Astrocyte (in vitro differentiated cells and primary cell): ENCODE results near the gene PDE11A. TPM values are rescaled to one million over a fixed set of nuclear protein-coding genes. Genes with fewer than 3 reads are reported as not detected.

ENCODE experiments used
- DNase-seq: peaks from one replicate; pipeline ENCODE4 v3.0.0-alpha.2; 2010; ENCODE audit warnings: low read depth
- FAIRE-seq: peaks from 2 replicates; lab custom pipeline; 2011; peaks lifted over from hg19 to GRCh38; lab: Jason Lieb, UNC
- H2AFZ ChIP-seq: 2 replicates; pipeline ENCODE4 v1.6.0; 2012; ENCODE audit warnings: low read depth, low read length, inconsistent platforms
- H3K27ac ChIP-seq: 2 replicates; pipeline ENCODE4 v1.5.1; 2011; ENCODE audit warnings: low read depth, low read length, inconsistent platforms
- H3K27me3 ChIP-seq: 2 replicates; pipeline ENCODE4 v1.6.0; 2011; ENCODE audit warnings: low read length, inconsistent platforms; ENCODE audit not compliant: insufficient read depth
- H3K36me3 ChIP-seq: 2 replicates; pipeline ENCODE4 v1.5.1; 2011; ENCODE audit warnings: low read length, inconsistent platforms; ENCODE audit not compliant: insufficient read depth
- H3K4me1 ChIP-seq: 2 replicates; pipeline ENCODE4 v1.5.1; 2011; ENCODE audit warnings: low read length, inconsistent platforms; ENCODE audit not compliant: insufficient read depth
- H3K4me2 ChIP-seq: 2 replicates; pipeline ENCODE4 v1.6.0; 2012; ENCODE audit warnings: low read length, inconsistent platforms
- H3K4me3 ChIP-seq: 2 replicates; pipeline ENCODE4 v1.5.1; 2011; ENCODE audit warnings: low read depth, mild to moderate bottlenecking, low read length, inconsistent platforms; ENCODE audit not compliant: insufficient read depth
- H3K79me2 ChIP-seq: 2 replicates; pipeline ENCODE4 v1.6.0; 2012; ENCODE audit warnings: mild to moderate bottlenecking, low read length, inconsistent platforms; ENCODE audit not compliant: insufficient read depth
- H3K9ac ChIP-seq: 2 replicates; pipeline ENCODE4 v1.6.0; 2012; ENCODE audit warnings: mild to moderate bottlenecking, low read length, inconsistent platforms
- H3K9me3 ChIP-seq: 2 replicates; pipeline ENCODE4 v1.5.1; 2012; ENCODE audit warnings: low read depth, mild to moderate bottlenecking, low read length, inconsistent platforms; ENCODE audit not compliant: insufficient read depth
- H4K20me1 ChIP-seq: 2 replicates; pipeline ENCODE4 v1.6.0; 2012; ENCODE audit warnings: low read length, inconsistent platforms; ENCODE audit not compliant: insufficient read depth
- H3K27ac Mint-ChIP-seq: one replicate; pipeline ENCODE4 v1.8.0; 2021; ENCODE audit warnings: mild to moderate bottlenecking, mixed read lengths; ENCODE audit not compliant: unreplicated experiment
- H3K27me3 Mint-ChIP-seq: one replicate; pipeline ENCODE4 v1.8.0; 2021; ENCODE audit warnings: low read depth, mixed read lengths; ENCODE audit not compliant: unreplicated experiment
- H3K36me3 Mint-ChIP-seq: one replicate; pipeline ENCODE4 v1.8.0; 2021; ENCODE audit warnings: low read depth, mixed read lengths; ENCODE audit not compliant: unreplicated experiment
- H3K4me1 Mint-ChIP-seq: one replicate; pipeline ENCODE4 v1.8.0; 2021; ENCODE audit warnings: low read depth, mixed read lengths; ENCODE audit not compliant: unreplicated experiment
- H3K4me3 Mint-ChIP-seq: one replicate; pipeline ENCODE4 v1.8.0; 2021; ENCODE audit warnings: mild to moderate bottlenecking, moderate library complexity, mixed read lengths; ENCODE audit not compliant: unreplicated experiment
- H3K9me3 Mint-ChIP-seq: one replicate; pipeline ENCODE4 v1.8.0; 2021; ENCODE audit warnings: mild to moderate bottlenecking, mixed read lengths; ENCODE audit not compliant: unreplicated experiment
- CTCF ChIP-seq: IDR thresholded peaks from 2 replicates; pipeline ENCODE4 v1.5.1; 2011; ENCODE audit warnings: low read depth, mild to moderate bottlenecking, inconsistent platforms, low read length, moderate library complexity; ENCODE audit not compliant: insufficient read depth
- EZH2 ChIP-seq: IDR thresholded peaks from 2 replicates; pipeline ENCODE4 v1.6.1; 2012; ENCODE audit warnings: mild to moderate bottlenecking, low read length, inconsistent platforms; ENCODE audit not compliant: insufficient read depth
- total RNA-seq: library from RNA; stranded (reverse); gene quantifications from 2 replicates; pipeline ENCODE4 v1.2.1, GENCODE V29; 2021

PDE11A gene
- total RNA-seq, 1 donor from 2014 or later: 0.45 TPM

GRCh38 chr2:177678939-177679338 is 393.6 kb downstream of the PDE11A start:
- DNase-seq: no peak
- Histone ChIP-seq H3K36me3 (no peaks in the 10 kb centered on the region), H3K27ac (no peak overlapping the region), H3K27me3 (peaks cover 3% of the 10 kb centered on the region), H3K9me3 (no peaks in the 10 kb centered on the region), H3K4me3 (no peak overlapping the region), H3K79me2 (no peaks in the 10 kb centered on the region), H4K20me1 (no peaks in the 10 kb centered on the region), H3K4me1 (no peaks in the 10 kb centered on the region), H3K9ac (no peak overlapping the region), H3K4me2 (no peak overlapping the region), H2AFZ (no peak overlapping the region)
- Mint-ChIP-seq H3K4me3 (no peak overlapping the region), H3K4me1 (no peaks in the 10 kb centered on the region), H3K27me3 (peaks cover 3% of the 10 kb centered on the region), H3K9me3 (peaks cover 2% of the 10 kb centered on the region), H3K27ac (no peak overlapping the region), H3K36me3 (no peaks in the 10 kb centered on the region)
- TF ChIP-seq EZH2: no peak
- no peak for TF ChIP-seq CTCF
- no peak for FAIRE-seq

- Histone ChIP-seq H3K79me2 (no peaks in the 10 kb centered on the region), H3K27me3 (peaks cover 3% of the 10 kb centered on the region), H4K20me1 (no peaks in the 10 kb centered on the region), H3K4me1 (no peaks in the 10 kb centered on the region), H3K27ac (no peak overlapping the region), H3K4me3 (no peak overlapping the region), H3K36me3 (no peaks in the 10 kb centered on the region), H3K4me2 (no peak overlapping the region), H3K9me3 (no peaks in the 10 kb centered on the region), H2AFZ (no peak overlapping the region), H3K9ac (no peak overlapping the region)
- TF ChIP-seq EZH2 (no peak), CTCF (no peak)
- Mint-ChIP-seq H3K27me3 (peaks cover 3% of the 10 kb centered on the region), H3K4me1 (peaks cover 3% of the 10 kb centered on the region), H3K36me3 (peaks cover 1% of the 10 kb centered on the region), H3K9me3 (peaks cover 2% of the 10 kb centered on the region), H3K4me3 (no peak overlapping the region), H3K27ac (no peak overlapping the region)
- DNase-seq (no peak), FAIRE-seq (no peak)
Observed at GRCh38 chr2:177676636-177677035, 395.9 kb downstream of the PDE11A start.

GRCh38 chr2:177675825-177676224 is 396.8 kb downstream of the PDE11A start:
- Histone ChIP-seq H3K4me3 (no peak overlapping the region), H3K27ac (no peak overlapping the region), H3K36me3 (no peaks in the 10 kb centered on the region), H4K20me1 (no peaks in the 10 kb centered on the region), H3K27me3 (peaks cover 3% of the 10 kb centered on the region), H2AFZ (no peak overlapping the region), H3K9ac (no peak overlapping the region), H3K4me1 (no peaks in the 10 kb centered on the region), H3K4me2 (no peak overlapping the region), H3K79me2 (no peaks in the 10 kb centered on the region), H3K9me3 (no peaks in the 10 kb centered on the region)
- Mint-ChIP-seq H3K36me3 (peaks cover 1% of the 10 kb centered on the region), H3K9me3 (peaks cover 2% of the 10 kb centered on the region), H3K4me1 (peaks cover 5% of the 10 kb centered on the region), H3K27me3 (peaks cover 3% of the 10 kb centered on the region), H3K27ac (no peak overlapping the region), H3K4me3 (no peak overlapping the region)
- TF ChIP-seq EZH2 (no peak), CTCF (no peak)
- no peak for DNase-seq
- no peak for FAIRE-seq
